Breast epithelium (tissue), 3 donors: ENCODE results near the gene ZNF728.

Experiments used
- CTCF ChIP-seq, 3 donors: fragments of 450-650 bp; IDR thresholded peaks; one replicate each; pipeline ENCODE4 v1.5.1; 2016 to 2017; ENCODE audit warnings: antibody characterized with exemption in 3 of 3, mild to moderate bottlenecking in 3 of 3, moderate library complexity in 3 of 3
- POLR2A ChIP-seq: fragments of 450-650 bp; IDR thresholded peaks from one replicate; pipeline ENCODE4 v1.6.1; 2016; ENCODE audit warnings: antibody characterized with exemption, mild to moderate bottlenecking, moderate library complexity
- POLR2AphosphoS5 ChIP-seq, 3 donors: sonication (generic); formaldehyde crosslinking; IDR thresholded peaks; one replicate each; pipeline ENCODE4 v1.6.1; 2017; ENCODE audit warnings: antibody characterized with exemption in 3 of 3

- TF ChIP-seq CTCF (IDR thresholded peaks at IDR 0.05) (no peak), POLR2A (no peak), POLR2AphosphoS5 (IDR thresholded peaks at IDR 0.05) (no peak)
Observed at GRCh38 chr19:23049256-23049655, 46.3 kb upstream of the ZNF728 start.
